GM19099 (cell line): ENCODE measurements around the gene ADAMTS2.

Source experiments
- POLR2A ChIP-seq: IDR thresholded peaks from 3 replicates; pipeline ENCODE4 v1.6.1; 2011; ENCODE audit warnings: low read depth; ENCODE audit not compliant: insufficient read length; ENCODE audit errors: extremely low read depth

ADAMTS2 gene

GRCh38 chr5:179137643-179138567, 207.4 kb downstream of the ADAMTS2 start:
- no peak for TF ChIP-seq POLR2A

- TF ChIP-seq POLR2A = no peak
Observed at GRCh38 chr5:179137016-179137642, 208.1 kb downstream of the ADAMTS2 start.

DNA sequence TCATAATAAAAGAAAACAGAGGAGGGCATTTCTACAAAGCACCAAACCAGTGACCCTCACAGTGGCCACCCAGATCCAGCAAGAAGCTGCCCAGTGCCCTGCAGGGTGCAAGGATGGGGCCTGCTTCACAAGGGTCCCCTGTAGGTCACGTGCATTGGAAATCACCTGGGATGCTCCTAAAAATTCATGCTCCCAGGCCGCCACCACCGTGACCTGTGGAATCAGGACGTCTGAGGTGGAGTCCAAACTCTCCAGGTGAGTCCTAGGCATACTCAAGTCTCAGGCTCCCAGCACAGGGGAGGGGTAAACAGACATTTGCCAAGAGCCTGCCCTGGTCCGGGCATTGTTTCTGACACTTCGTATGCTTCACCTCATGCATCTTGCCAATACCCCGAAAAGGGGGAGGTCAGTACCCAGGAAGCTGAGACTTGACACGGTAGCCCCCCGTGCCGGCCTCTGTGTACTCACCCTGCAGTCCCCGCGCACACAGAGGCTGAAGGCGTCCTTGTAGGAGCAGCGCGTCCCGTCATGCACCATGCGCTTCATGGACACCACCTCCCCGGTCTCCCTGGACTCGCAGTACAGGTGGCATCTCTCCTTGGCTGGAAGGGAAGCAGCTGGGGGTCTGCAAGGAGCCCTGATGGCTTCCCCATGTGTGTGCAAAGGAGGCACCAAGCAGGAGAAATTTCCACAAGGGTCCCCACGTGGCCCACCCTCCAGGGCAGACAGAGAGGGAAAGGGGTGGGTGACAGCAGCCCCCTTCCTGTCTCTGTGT, 209.6 kb downstream of the ADAMTS2 start:
- no peak for TF ChIP-seq POLR2A

GRCh38 chr5:179135006-179135405, 210.3 kb downstream of the ADAMTS2 start:
- TF ChIP-seq POLR2A = no peak

DNA sequence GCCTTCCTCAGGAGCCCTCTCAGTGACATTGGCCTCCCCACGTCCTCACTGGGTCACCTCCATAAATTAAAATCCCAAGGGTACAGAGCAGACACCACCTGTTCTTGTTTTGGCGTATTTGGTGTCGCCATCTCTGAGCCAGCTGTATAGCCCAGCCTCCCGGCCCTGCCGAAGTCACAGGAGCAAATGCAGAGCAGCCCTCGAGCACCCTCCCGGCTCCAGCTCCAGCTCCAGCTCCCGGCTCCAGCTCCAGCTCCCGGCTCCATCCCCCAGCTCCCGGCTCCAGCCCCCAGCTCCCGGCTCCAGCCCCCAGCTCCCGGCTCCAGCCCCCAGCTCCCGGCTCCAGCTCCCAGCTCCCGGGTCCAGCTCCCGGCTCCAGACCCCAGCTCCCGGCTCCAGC, 210.8 kb downstream of the ADAMTS2 start:
- no peak for TF ChIP-seq POLR2A

GRCh38 chr5:179132586-179133355, 212.5 kb downstream of the ADAMTS2 start:
- TF ChIP-seq POLR2A = no peak

- TF ChIP-seq POLR2A = no peak
Observed at GRCh38 chr5:179131886-179132585, 213.2 kb downstream of the ADAMTS2 start.

- TF ChIP-seq POLR2A = no peak
Observed at GRCh38 chr5:179131321-179131835, 213.9 kb downstream of the ADAMTS2 start.

- no peak for TF ChIP-seq POLR2A
Observed at GRCh38 chr5:179130101-179130681, 215.1 kb downstream of the ADAMTS2 start.

- TF ChIP-seq POLR2A = no peak
Observed at GRCh38 chr5:179129607-179130071, 215.6 kb downstream of the ADAMTS2 start.

- TF ChIP-seq POLR2A = no peak
Observed at GRCh38 chr5:179128976-179129375, 216.3 kb downstream of the ADAMTS2 start.

GRCh38 chr5:179128041-179128365, 217.3 kb downstream of the ADAMTS2 start:
- TF ChIP-seq POLR2A = no peak
